IPS DF 4.7 (cell line): ENCODE measurements around the gene NR1D2.

ENCODE experiments used
- DNase-seq: peaks from one replicate; pipeline ENCODE4 v3.0.0-alpha.2; 2013; ENCODE audit warnings: low spot score; ENCODE audit errors: extremely low read depth

Gene NR1D2

GRCh38 chr3:23964537-23965235 is 19.6 kb downstream of the NR1D2 start:
- no peak for DNase-seq

DNA sequence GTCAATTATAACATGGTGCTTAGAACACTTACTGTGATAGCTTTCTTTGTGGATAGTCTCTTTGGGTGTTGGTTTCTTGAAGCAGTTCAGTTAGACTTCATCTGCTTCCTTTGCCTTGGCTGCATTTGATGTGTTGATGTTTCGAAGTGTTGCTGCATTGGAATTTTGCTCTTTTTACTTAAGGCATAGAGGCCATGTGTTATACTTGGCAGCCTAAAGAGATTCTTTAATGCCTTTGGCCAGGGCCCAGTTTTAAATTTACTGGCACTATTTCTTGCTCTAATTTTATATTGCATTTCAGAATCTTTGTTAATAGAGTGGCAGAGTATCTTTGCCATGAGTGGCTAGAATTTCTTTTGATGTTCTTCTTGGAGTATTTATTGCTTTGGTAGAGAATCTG is 21.2 kb downstream of the NR1D2 start:
- DNase-seq, result no peak

DNA sequence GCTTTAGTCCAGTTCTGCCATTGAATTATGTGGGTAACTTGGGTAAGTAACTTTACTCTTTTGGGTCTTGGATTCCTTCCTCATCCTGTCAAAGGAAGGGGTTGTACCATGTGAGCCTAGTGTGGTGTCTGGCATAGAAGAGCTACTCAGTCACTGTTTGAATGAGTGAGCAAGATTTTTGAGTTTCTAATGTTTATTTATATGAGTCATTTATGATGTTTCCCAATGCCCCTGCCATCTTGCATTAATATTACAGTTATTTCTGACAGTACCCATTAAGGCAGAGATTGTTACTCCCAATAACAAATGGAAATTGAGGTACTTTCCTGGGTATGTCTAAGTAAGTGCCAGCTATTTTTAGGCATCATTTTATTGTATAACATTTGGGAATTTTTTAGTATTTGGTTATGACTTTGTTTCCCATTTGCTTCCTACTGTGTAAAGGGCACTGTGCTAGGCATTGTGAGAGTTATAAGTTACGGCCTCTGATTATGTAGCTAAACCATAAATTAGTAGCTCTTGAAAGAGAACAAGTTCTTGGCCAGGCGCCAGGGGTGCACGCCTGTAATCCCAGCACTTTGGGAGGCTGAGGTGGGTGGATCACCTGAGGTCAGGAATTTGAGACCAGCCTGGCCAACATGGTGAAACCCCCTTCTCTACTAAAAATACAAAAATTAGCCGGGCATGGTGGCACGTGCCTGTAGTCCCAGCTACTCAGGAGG is 23.5 kb downstream of the NR1D2 start:
- DNase-seq, result no peak

DNA sequence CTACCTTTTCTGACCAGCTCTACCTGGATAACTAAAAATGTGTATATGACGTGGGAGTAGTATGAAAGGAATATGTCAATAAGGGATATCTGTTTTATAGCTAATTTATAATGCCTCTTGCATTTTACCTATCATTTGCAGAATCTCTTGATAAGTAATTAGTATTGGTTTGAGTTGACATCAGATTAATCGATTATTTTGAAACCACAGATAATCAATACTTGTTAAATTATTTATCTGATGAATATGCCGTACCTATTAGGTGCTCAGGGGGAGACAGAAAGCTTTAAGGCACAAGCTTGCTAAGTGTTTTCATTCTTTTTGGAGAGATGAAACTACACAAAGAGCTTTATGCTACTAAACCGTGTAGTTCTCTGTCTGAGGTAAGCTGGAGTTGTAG is 24.3 kb downstream of the NR1D2 start:
- no peak for DNase-seq

DNA sequence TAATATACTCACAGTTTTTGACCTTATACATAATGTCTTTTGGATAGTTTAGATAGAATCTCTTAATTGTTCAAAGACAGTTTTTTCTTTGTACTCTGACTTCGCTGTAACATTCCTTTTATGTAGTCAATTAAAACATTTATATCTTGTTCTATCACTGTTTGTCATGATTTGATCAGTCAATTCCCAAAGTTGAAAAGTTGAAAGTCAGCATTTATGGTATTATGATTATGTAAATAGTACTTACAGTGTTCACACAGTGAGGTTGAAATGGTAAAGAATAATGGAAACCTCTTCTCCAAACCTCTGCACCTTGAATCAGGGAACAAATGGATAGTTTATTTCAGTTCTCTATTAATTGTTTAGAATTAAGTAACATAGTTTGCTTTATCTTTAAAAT is 26.6 kb downstream of the NR1D2 start:
- no peak for DNase-seq

DNA sequence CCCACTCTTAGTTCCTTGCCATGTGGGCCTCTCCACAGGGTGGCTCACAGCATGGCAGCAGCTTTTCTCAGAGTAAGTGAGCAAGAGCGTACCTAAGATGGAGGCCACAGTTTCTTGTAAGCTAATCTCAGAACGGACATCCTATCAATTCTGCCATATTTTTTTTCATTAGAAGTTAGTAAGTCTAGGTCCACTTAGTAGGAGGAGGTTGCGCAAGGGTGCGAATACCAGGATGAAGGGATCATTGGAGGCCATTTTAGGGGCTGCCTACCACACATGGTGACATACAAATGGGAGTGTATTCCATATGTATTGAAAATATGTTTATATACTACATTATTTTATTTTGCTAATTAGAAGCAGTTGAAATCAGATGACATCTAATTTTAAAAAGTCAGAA is 31.5 kb downstream of the NR1D2 start:
- DNase-seq, result no peak

DNA sequence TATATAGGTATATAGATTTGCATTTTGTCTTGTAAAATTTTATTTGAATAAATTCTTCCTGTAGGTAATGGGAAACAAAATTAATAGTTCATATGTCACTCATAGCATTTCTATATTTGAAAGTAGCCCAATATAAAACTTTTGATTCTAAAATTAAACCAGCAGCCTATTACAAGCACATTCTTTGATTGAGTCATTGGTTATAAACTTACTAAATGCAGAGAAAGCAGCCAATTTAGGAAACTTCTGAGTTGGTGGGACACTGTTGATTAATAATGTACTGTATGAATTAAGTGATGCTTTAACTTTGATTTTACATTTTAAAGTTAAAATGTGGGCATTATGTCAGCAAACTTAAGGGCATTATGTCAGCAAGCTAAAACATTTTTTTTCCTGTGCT is 34.5 kb downstream of the NR1D2 start:
- DNase-seq, result no peak

DNA sequence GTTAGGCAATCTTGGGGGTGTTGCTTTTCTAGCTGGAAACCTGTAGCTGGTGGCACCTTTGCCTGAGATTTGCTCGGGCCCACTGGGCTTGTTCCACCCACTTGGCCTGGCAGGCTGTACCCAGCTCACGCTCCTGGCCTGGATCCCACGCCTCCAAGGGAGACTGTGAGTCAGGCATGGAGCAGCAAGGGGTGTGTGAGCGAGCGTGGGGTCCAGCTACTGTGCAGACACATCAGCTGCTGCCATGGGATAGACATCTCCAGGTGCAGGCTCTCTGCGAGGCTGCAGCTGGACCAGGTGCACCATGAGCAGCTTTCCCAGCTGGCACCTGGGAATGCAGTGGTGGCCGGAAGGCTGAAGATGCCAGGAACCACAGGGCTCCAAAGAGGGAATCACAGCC is 36.0 kb downstream of the NR1D2 start:
- no peak for DNase-seq

GRCh38 chr3:23981955-23982354 is 36.9 kb downstream of the NR1D2 start:
- no peak for DNase-seq

GRCh38 chr3:23984934-23985333 is 39.8 kb downstream of the NR1D2 start:
- DNase-seq, result no peak

- no peak for DNase-seq
These were observed 40.9 kb downstream of the NR1D2 start for GRCh38 chr3:23985747-23986544.

- no peak for DNase-seq
These were observed 42.3 kb downstream of the NR1D2 start for GRCh38 chr3:23987356-23987755.

- no peak for DNase-seq
These were observed 46.2 kb downstream of the NR1D2 start for GRCh38 chr3:23991306-23991682.

- no peak for DNase-seq
These were observed 46.9 kb downstream of the NR1D2 start for GRCh38 chr3:23991683-23992628.

- no peak for DNase-seq
These were observed 48.6 kb downstream of the NR1D2 start for GRCh38 chr3:23993556-23994243.

DNA sequence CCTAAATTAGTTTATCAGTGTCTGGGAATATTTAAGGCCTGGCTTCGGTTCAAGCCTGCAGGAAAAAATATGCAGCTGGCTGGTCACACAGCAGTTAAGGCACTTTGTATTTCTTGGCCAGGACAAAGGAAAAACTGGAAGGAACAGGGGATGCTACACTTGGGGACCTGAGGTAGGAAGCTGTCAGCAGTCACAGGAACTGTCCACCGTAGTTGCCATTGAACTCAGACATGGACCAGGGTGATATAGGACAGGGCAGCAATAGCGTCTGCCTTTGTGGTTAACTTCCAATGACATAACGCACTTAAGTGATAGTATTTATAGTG is 49.1 kb downstream of the NR1D2 start:
- no peak for DNase-seq

GRCh38 chr3:23995219-23995618 is 50.1 kb downstream of the NR1D2 start:
- DNase-seq, result no peak

GRCh38 chr3:23996095-23996524 is 51.0 kb downstream of the NR1D2 start:
- DNase-seq, result no peak

DNA sequence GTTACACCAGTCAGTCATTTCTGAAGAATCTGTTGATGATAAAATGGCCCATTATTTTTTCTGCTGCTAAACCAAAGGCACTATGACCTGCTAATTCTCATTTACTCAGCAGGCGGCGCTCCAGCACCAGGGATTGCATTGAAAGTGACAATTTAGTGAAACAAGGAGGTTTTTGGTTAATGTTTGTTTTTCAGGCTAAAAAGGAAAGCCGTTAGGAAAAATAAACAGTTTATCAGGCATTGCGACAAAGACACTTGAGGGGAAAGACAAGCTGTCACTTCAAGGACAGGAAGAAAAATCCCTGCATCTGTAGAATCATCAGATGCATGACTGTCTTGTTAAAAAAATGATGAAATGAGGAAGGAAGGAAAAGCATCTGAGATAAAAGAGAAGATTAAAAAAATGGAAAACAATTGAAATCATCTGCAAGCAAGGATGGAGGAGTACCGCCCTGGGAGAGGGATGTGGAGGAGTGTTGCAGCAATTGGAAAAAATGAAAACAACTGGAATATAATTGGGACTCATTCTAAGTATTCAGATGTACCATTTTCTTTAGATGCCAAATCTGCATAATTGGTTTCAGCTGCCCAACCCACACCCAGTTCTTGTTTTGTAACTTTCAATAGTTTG is 54.0 kb downstream of the NR1D2 start:
- DNase-seq, result peak; percentile 14

- DNase-seq, result no peak
These were observed 57.0 kb downstream of the NR1D2 start for GRCh38 chr3:24002129-24002528.
